SKM-1 treated with dmso at 0.1 percent for 144 hours (cell line): ENCODE data around the gene TRAPPC4.

Source experiments
- DNase-seq: peaks from one replicate; lab custom pipeline; 2025; ENCODE audit not compliant: unreplicated experiment; lab: John Stamatoyannopoulos, UW

Gene TRAPPC4

GRCh38 chr11:119065369-119065768, 46.8 kb downstream of the TRAPPC4 start:
- DNase-seq: peak; percentile 52

- DNase-seq: peak; percentile 91
Measured at GRCh38 chr11:119067371-119068222, 49.0 kb downstream of the TRAPPC4 start, which contains the start of gene VPS11. Gene VPS11 (plus strand): TSS chr11:119067818. CDS start chr11:119067824, 6 bp downstream.
